Effector CD4-positive, alpha-beta T cell (primary cell): ENCODE measurements around the gene ZMAT5.

Experiments used
- DNase-seq: peaks from one replicate; pipeline ENCODE4 v3.0.0-alpha.2; 2020
- total RNA-seq: gene quantifications from one replicate; lab custom pipeline; 2026; lab: John Stamatoyannopoulos, UW

Gene ZMAT5
- total RNA-seq, result 5.6 reads per million, percentile 22 among the genes with 10 or more reads in this experiment

- peak; percentile 90 for DNase-seq
Observed at GRCh38 chr22:29766632-29767170, at the start of gene ZMAT5. Gene ZMAT5 (minus strand): TSS chr22:29767007. CDS start chr22:29748544, 18,463 bp downstream.

GRCh38 chr22:29816539-29816938, 49.7 kb upstream of the ZMAT5 start:
- DNase-seq, result no peak

GRCh38 chr22:29816128-29816527, 49.3 kb upstream of the ZMAT5 start:
- no peak for DNase-seq

GRCh38 chr22:29815580-29815979, 48.8 kb upstream of the ZMAT5 start:
- no peak for DNase-seq

- no peak for DNase-seq
Observed at GRCh38 chr22:29814003-29814402, 47.2 kb upstream of the ZMAT5 start.

GRCh38 chr22:29813563-29813962, 46.8 kb upstream of the ZMAT5 start:
- DNase-seq, result no peak

GRCh38 chr22:29813126-29813525, 46.3 kb upstream of the ZMAT5 start:
- DNase-seq, result no peak

GRCh38 chr22:29811377-29811776, 44.6 kb upstream of the ZMAT5 start:
- no peak for DNase-seq

- no peak for DNase-seq
Observed at GRCh38 chr22:29810216-29810615, 43.4 kb upstream of the ZMAT5 start.

- no peak for DNase-seq
Observed at GRCh38 chr22:29806196-29806595, 39.4 kb upstream of the ZMAT5 start.

- DNase-seq, result no peak
Observed at GRCh38 chr22:29804985-29805384, 38.2 kb upstream of the ZMAT5 start.

- DNase-seq, result no peak
Observed at GRCh38 chr22:29803190-29803589, 36.4 kb upstream of the ZMAT5 start.

- DNase-seq, result no peak
Observed at GRCh38 chr22:29801796-29802195, 35.0 kb upstream of the ZMAT5 start.

- no peak for DNase-seq
Observed at GRCh38 chr22:29801153-29801552, 34.3 kb upstream of the ZMAT5 start.

- DNase-seq, result no peak
Observed at GRCh38 chr22:29799217-29799680, 32.4 kb upstream of the ZMAT5 start.

- DNase-seq, result no peak
Observed at GRCh38 chr22:29798801-29799200, 32.0 kb upstream of the ZMAT5 start.

- no peak for DNase-seq
Observed at GRCh38 chr22:29798318-29798717, 31.5 kb upstream of the ZMAT5 start.

GRCh38 chr22:29797351-29797750, 30.5 kb upstream of the ZMAT5 start:
- DNase-seq, result no peak

- DNase-seq, result no peak
Observed at GRCh38 chr22:29795663-29796062, 28.9 kb upstream of the ZMAT5 start.

- no peak for DNase-seq
Observed at GRCh38 chr22:29793396-29793795, 26.6 kb upstream of the ZMAT5 start.

GRCh38 chr22:29790061-29790460, 23.3 kb upstream of the ZMAT5 start:
- DNase-seq, result no peak

GRCh38 chr22:29788339-29789279, 21.8 kb upstream of the ZMAT5 start:
- DNase-seq, result no peak

GRCh38 chr22:29787371-29787980, 20.7 kb upstream of the ZMAT5 start:
- no peak for DNase-seq

GRCh38 chr22:29786031-29786430, 19.2 kb upstream of the ZMAT5 start:
- DNase-seq, result no peak
